IPS DF 19.7 (cell line): ENCODE results near the gene ZSCAN22.
A peak's percentile ranks its signal among the peaks of the same experiment; 100 is the strongest.
"Not testable (repeated sequence)": the region's sequence is repeated elsewhere in the genome, so short reads cannot be mapped to it uniquely, and the experiment has no call there.

Experiments
- DNase-seq: peaks from one replicate; pipeline ENCODE4 v3.0.0-alpha.2; 2013; ENCODE audit warnings: low read depth, low spot score

ZSCAN22 gene

GRCh38 chr19:58326914-58327726 lies at the start of gene ZSCAN22:
TSS of gene ZSCAN22 (plus strand) at chr19:58326994. CDS start at chr19:58334803, 7,809 bp downstream.
- peak; percentile 88 for DNase-seq

GRCh38 chr19:58277197-58277596 lies 49.6 kb upstream of the ZSCAN22 start:
- no peak for DNase-seq

- no peak for DNase-seq
Measured at GRCh38 chr19:58277748-58278540, 48.9 kb upstream of the ZSCAN22 start.

- DNase-seq = peak; percentile 96
Measured at GRCh38 chr19:58278541-58279041, 48.2 kb upstream of the ZSCAN22 start, which contains the start of gene ZNF8. TSS of gene ZNF8 (plus strand) at chr19:58278955. CDS start at chr19:58279082, 127 bp downstream.

GRCh38 chr19:58279042-58279924 lies 47.5 kb upstream of the ZSCAN22 start:
- no peak for DNase-seq

- no peak for DNase-seq
Measured at GRCh38 chr19:58279925-58280316, 46.9 kb upstream of the ZSCAN22 start.

GRCh38 chr19:58284199-58284598 lies 42.6 kb upstream of the ZSCAN22 start:
- DNase-seq = no peak

- no peak for DNase-seq
Measured at GRCh38 chr19:58291943-58292342, 34.9 kb upstream of the ZSCAN22 start.

GRCh38 chr19:58294743-58295374 lies 31.9 kb upstream of the ZSCAN22 start:
- no peak for DNase-seq

GRCh38 chr19:58296104-58296503 lies 30.7 kb upstream of the ZSCAN22 start:
- no peak for DNase-seq

- no peak for DNase-seq
Measured at GRCh38 chr19:58300620-58301019, 26.2 kb upstream of the ZSCAN22 start.

- no peak for DNase-seq
Measured at GRCh38 chr19:58304255-58304654, 22.5 kb upstream of the ZSCAN22 start.

GRCh38 chr19:58304748-58305064 lies 22.1 kb upstream of the ZSCAN22 start:
- DNase-seq = no peak

- DNase-seq = peak; percentile 89
Measured at GRCh38 chr19:58305065-58305931, 21.5 kb upstream of the ZSCAN22 start, which contains the start of gene ERVK3-1. TSS of gene ERVK3-1 (plus strand) at chr19:58305377. CDS start at chr19:58312169, 6,792 bp downstream.

GRCh38 chr19:58305932-58306323 lies 20.9 kb upstream of the ZSCAN22 start:
- DNase-seq = no peak

GRCh38 chr19:58307736-58308135 lies 19.1 kb upstream of the ZSCAN22 start:
- no peak for DNase-seq

- not testable (repeated sequence) for DNase-seq
Measured at GRCh38 chr19:58310685-58311084, 16.1 kb upstream of the ZSCAN22 start.

GRCh38 chr19:58311345-58311865 lies 15.4 kb upstream of the ZSCAN22 start:
- no peak for DNase-seq

GRCh38 chr19:58315580-58315979 lies 11.2 kb upstream of the ZSCAN22 start:
- DNase-seq = no peak
